Cardiac fibroblast (primary cell): ENCODE results near the gene MCU.
"Not testable (repeated sequence)": the region's sequence is repeated elsewhere in the genome, so short reads cannot be mapped to it uniquely, and the experiment has no call there.

ENCODE experiments used
- DNase-seq, 2 donors: peaks; one replicate each; pipeline versions ENCODE4 v3.0.0 to v3.0.0-alpha.2; 2010; ENCODE audit warnings: low read depth in 2 of 2
- H3K4me3 ChIP-seq, 2 donors: replicated peaks in 1 of 2; 1 replicate in 1 of 2; 2 replicates in 1 of 2; pipeline ENCODE4 v1.5.1; 2011; ENCODE audit warnings: low read depth in 2 of 2, low read length in 2 of 2, mild to moderate bottlenecking in 2 of 2, moderate library complexity in 1 of 2
- TF ChIP-seq, protein P1 (sequence below): IDR thresholded peaks from one replicate; pipeline ENCODE4 v1.5.1; 2011; ENCODE audit warnings: low read depth, mild to moderate bottlenecking, low read length, inconsistent platforms

Gene MCU, protein sequence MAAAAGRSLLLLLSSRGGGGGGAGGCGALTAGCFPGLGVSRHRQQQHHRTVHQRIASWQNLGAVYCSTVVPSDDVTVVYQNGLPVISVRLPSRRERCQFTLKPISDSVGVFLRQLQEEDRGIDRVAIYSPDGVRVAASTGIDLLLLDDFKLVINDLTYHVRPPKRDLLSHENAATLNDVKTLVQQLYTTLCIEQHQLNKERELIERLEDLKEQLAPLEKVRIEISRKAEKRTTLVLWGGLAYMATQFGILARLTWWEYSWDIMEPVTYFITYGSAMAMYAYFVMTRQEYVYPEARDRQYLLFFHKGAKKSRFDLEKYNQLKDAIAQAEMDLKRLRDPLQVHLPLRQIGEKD

DNA sequence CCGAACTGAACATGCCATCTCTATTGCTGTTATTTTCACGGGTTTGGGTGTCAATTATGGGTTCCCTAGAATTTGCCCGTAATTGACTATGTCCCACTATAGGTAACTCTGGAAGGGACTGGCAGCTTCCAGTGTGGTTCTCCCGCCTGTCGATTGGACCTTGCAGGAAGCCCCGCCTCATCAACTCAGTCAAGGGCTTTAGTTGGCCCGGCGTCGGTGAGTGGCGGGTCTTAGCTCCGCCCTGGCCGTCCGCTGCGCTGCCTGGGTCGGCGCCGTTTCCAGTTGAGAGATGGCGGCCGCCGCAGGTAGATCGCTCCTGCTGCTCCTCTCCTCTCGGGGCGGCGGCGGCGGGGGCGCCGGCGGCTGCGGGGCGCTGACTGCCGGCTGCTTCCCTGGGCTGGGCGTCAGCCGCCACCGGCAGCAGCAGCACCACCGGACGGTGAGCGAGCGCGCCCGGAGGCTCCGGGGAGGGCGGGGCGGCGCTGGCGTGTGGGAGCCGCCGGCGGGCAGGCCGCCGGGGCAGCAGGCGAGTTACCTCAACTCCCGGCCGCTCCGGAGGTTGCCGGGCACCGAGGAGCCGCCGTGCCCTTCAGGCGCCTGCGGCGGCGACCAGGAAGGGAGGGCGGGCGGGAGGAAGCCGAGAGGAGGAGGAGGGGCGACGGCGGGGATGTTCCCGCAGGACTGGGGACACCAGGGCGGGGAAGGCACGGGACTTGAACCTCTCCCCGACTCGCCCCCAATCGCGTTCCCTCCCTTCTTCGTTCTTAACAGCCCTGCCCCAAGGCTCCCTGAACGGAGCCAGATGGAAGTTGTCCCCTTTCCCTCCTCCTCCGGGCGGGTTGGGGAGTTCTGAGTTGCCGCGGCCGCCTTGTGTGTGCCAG lies at the start of gene MCU:
Gene MCU (plus strand): TSS at position 281 of the 881 bp plus-strand sequence. CDS start 9 bp downstream, at position 290.
- peak within 1 kb of the TSS; percentile 88 to 96 for H3K4me3 ChIP-seq
- TF ChIP-seq, protein P1, sequence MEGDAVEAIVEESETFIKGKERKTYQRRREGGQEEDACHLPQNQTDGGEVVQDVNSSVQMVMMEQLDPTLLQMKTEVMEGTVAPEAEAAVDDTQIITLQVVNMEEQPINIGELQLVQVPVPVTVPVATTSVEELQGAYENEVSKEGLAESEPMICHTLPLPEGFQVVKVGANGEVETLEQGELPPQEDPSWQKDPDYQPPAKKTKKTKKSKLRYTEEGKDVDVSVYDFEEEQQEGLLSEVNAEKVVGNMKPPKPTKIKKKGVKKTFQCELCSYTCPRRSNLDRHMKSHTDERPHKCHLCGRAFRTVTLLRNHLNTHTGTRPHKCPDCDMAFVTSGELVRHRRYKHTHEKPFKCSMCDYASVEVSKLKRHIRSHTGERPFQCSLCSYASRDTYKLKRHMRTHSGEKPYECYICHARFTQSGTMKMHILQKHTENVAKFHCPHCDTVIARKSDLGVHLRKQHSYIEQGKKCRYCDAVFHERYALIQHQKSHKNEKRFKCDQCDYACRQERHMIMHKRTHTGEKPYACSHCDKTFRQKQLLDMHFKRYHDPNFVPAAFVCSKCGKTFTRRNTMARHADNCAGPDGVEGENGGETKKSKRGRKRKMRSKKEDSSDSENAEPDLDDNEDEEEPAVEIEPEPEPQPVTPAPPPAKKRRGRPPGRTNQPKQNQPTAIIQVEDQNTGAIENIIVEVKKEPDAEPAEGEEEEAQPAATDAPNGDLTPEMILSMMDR = no peak
- peak; percentile 94 to 96 for DNase-seq

DNA sequence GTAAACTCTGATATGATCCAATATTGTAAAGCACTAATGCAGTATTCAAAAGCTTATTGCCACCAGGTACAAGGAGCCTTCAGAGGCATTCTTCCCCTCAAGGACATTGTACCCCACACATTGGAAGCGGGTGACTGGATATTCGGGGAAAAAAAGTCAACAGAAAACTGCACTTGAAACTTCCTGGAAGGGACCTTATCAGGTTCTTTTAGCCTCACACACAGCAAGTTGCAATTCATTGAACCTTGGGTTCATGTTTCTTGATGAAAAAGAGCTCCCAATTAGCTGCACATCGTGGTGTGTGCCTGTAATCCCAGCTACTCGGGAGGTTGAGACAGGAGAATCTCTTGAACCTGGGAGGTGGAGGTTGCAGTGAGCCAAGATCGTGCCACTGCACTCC lies 49.6 kb upstream of the MCU start:
- H3K4me3 ChIP-seq = no peak overlapping the region
- no peak for DNase-seq

DNA sequence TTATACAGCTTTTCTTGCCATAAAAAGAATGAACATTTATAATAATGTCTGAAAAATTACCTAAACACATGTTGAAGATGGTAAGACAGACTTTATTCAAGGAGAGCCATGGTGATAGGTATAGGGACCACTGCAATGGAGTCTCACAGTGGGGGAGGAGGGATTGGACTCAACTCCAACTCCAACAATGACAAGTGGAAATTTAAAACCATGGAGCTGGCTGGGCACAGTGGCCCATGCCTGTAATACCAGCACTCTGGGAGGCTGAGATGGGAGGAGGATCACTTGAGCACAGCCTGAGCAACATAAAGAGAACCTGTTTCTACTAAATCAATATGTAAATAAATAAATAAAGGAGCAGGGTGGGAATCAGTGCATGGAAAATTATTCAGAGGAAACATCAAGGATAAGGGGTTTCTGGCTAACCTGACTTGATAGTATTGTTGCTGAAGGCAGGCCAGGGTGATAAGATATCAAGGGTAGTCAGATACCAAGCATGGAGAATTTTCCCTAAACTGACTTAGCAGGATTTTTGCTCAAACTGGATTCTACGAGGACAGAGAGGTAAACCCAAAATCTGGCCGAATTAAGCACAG lies 46.6 kb upstream of the MCU start:
- TF ChIP-seq, protein P1 = no peak
- no peak overlapping the region for H3K4me3 ChIP-seq
- no peak for DNase-seq

More for the DNA sequence above, 49.6 kb upstream of the MCU start:
- TF ChIP-seq, protein P1 = no peak

DNA sequence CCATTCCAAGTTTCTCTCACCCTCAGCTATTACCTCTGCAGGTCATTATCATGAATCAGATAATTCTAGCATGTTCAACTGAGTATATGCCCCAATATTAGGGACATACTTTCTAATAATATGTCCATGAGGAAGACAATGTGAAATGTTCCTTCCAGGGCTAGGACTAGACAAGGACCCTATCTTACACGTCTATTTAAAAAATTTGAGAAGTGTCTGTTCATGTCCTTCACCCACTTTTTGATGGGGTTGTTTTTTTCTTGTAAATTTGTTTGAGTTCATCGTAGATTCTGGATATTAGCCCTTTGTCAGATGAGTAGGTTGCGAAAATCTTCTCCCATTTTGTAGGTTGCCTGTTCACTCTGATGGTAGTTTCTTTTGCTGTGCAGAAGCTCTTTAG lies 45.0 kb upstream of the MCU start:
- DNase-seq, H3K4me3 ChIP-seq: not testable (repeated sequence)

DNA sequence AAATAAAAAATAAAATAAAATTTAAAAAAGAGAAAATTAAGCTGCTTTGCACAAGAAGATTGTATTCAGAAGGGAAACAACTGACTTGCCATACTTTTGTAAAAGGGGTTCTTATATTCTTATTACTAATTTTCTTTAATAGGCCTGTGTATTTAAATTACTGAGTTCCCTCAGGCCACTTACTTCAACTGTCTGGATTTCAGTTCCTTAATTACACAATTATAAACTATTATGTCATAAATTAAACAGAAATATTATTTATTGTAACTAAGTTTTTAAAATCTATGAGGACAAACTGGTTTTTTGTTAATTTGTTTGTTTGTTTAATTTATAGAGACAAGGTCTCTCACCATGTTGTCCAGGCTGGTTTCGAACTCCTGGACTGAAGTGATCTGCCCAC lies 43.6 kb upstream of the MCU start:
- DNase-seq = no peak

DNA sequence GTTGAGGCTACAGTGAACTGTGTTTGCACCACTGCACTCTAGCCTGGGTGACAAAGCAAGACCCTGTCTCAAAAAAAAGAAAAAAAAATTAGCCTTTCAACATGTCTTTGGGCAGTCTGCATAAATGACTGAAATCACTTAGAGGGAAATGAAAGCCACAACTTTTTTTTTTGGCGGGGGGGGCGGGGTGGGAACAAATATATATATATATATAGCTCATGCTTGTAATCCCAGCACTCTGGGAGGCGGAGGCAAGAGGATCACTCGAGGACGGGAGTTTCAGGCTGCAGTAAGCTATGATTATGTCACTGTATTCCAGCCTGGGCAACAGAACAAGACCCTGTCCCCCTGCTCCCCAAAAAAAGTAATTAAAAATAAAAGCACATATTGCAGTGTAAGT lies 42.7 kb upstream of the MCU start:
- DNase-seq = no peak
- TF ChIP-seq, protein P1 = no peak
- H3K4me3 ChIP-seq = no peak overlapping the region

More for the DNA sequence above, 43.6 kb upstream of the MCU start:
- TF ChIP-seq, protein P1 = no peak
- H3K4me3 ChIP-seq = no peak overlapping the region
